Spleen (tissue), 11 donors: ENCODE data around the gene RHOB. TPM values are rescaled to one million over a fixed set of nuclear protein-coding genes. Genes with fewer than 3 reads are reported as not detected.

ENCODE experiments used
- DNase-seq: peaks from one replicate; pipeline ENCODE4 v3.0.0-alpha.2; 2020
- H3K27ac ChIP-seq, 8 donors: fragments of 200-600 bp; sonication (generic) in 7 of 8; 1 replicate in 4 of 8; 2 replicates in 4 of 8; pipeline versions ENCODE4 v1.5.0 to v1.8.0; 2016 to 2021; ENCODE audit warnings: inconsistent platforms in 4 of 8, mild to moderate bottlenecking in 4 of 8, moderate library complexity in 1 of 8
- H3K27me3 ChIP-seq, 7 donors: fragments of 200-600 bp; sonication (generic) in 6 of 7; replicated peaks in 1 of 7; 1 replicate in 4 of 7; 2 replicates in 3 of 7; pipeline versions ENCODE4 v1.5.0 to v1.8.0; 2016 to 2021; ENCODE audit warnings: inconsistent platforms in 3 of 7, mild to moderate bottlenecking in 1 of 7
- H3K36me3 ChIP-seq, 6 donors: fragments of 200-600 bp; sonication (generic) in 5 of 6; 1 replicate in 4 of 6; 2 replicates in 2 of 6; pipeline versions ENCODE4 v1.5.0 to v1.8.0; 2016 to 2021; ENCODE audit warnings: inconsistent platforms in 2 of 6
- H3K4me1 ChIP-seq, 6 donors: fragments of 200-600 bp; sonication (generic) in 5 of 6; 1 replicate in 3 of 6; 2 replicates in 3 of 6; pipeline versions ENCODE4 v1.5.0 to v1.8.0; 2016 to 2021; ENCODE audit warnings: inconsistent platforms in 3 of 6
- H3K4me3 ChIP-seq, 8 donors: fragments of 200-600 bp; sonication (generic) in 7 of 8; 1 replicate in 4 of 8; 2 replicates in 4 of 8; pipeline versions ENCODE4 v1.5.0 to v1.8.0; 2016 to 2021; ENCODE audit warnings: inconsistent platforms in 4 of 8, mild to moderate bottlenecking in 4 of 8, moderate library complexity in 2 of 8
- H3K9me3 ChIP-seq, 8 donors: fragments of 200-600 bp; sonication (generic) in 7 of 8; 1 replicate in 4 of 8; 2 replicates in 4 of 8; pipeline versions ENCODE4 v1.5.0 to v1.8.0; 2016 to 2021; ENCODE audit warnings: inconsistent platforms in 4 of 8
- POLR2A ChIP-seq, 3 donors: fragments of 450-650 bp; IDR thresholded peaks; one replicate each; pipeline ENCODE4 v1.5.1; 2017; ENCODE audit warnings: antibody characterized with exemption in 3 of 3, mild to moderate bottlenecking in 1 of 3
- POLR2AphosphoS5 ChIP-seq, 3 donors: sonication (generic); formaldehyde crosslinking; IDR thresholded peaks; one replicate each; pipeline ENCODE4 v1.5.1; 2017; ENCODE audit warnings: antibody characterized with exemption in 3 of 3
- WGBS, 5 donors: extraction: QIAGEN DNeasy Blood & Tissue Kit in 3 of 5; methylation state at CpG; one replicate each; pipeline versions ENCODE4 v1.1.5 to v1.1.7; 2013 to 2018; 5-methylcytosine and 5-hydroxymethylcytosine counted together
- intact Hi-C: fragments of 100-400 bp; cut with DNase I; formaldehyde crosslinking; loops from one replicate; pipeline ENCODE4 v1.15.0; 2023; ENCODE audit warnings: low total_unique reads
- polyA plus RNA-seq, 3 donors: library from polyadenylated mRNA; stranded (reverse); fragments of 200-250 nt; gene quantifications; one replicate each; pipeline ENCODE4 v1.2.1, GENCODE V29; 2013
- total RNA-seq, 7 donors: library from RNA; depleted of rRNA in 3 of 7; stranded (reverse); fragments of >200 nt in 3 of 7; fragmentation: NEBNext Ultra II Directional in 4 of 7; extraction: Animal tissue kit (Norgen Biotek cat#: 25700) in 4 of 7; gene quantifications; one replicate each; pipeline versions ENCODE4 v1.1.0 to v1.2.1, GENCODE V29; 2016 to 2021
- TF ChIP-seq, protein P1 (sequence below), 11 experiments: fragments of 200-600 bp in 7 of 11; fragments of 450-650 bp in 4 of 11; sonication (generic) in 4 of 11; IDR thresholded peaks in 8 of 11; conservative IDR thresholded peaks in 3 of 11; 1 replicate in 7 of 11; 2 replicates in 4 of 11; pipeline versions ENCODE4 v1.4.0 to v1.8.0; 2016 to 2021; ENCODE audit warnings: antibody characterized with exemption in 11 of 11, inconsistent platforms in 4 of 11, mild to moderate bottlenecking in 1 of 11
- donor health status: healthy with polysubstance abuse.
- donor health status: DM: no; HTN: no; CAD: no; lungs with moderate emphysema.
- donor health status: DM: no; HTN: no; CAD: no.
- donor health status: Bipolar disorder and iron deficiency.
- donor health status: healthy.
- donor health status: DM: no; HTN: no; CAD: no.
- donor health status: DM: yes; HTN: yes; CAD: no.

RHOB gene
- total and polyA plus RNA-seq, 10 donors: 32.6 to 309 (median 158) TPM

DNA sequence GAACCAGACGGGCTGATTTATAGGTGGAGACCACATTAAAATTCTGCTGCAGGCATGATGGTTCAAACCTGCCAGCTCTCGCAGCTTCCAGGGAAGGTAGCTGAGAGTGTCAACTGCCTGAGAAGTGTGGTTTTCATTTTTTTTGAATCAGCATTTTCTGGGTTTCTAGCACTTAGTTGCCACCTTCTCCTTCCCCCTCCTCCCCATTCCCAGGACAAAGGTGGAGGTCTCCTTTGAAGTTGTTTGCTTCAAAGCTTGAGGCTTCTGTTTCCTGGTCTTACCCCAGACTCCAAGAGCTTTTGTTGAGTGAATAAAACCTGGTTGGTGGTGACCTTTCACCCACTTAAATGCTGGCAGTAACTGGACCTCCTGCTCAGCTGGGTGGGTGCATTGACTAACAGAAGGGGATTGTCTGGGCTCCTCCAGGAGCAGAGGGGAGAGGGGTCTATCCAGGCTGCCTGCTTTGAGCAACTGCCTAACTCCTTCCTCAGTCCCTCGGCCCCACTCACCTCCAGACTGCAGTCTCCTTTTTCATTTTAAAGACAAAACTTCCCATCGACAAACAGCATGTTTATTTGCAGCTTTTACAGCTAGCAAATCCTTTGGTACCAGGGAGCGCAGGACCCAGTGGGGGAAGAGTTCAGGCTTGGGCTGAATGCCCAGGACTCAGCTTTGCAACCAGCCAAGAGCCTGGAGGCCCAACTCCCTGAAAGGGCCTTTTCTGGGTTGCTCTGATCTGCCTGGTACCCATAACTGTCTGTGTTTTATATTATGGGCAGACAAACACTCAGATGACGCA, 3.5 kb downstream of the RHOB start:
- Histone ChIP-seq H3K27me3 (peaks cover 0 to 23% (median 0%) of the 10 kb centered on the region in 7 donors), H3K9me3 (no peaks in the 10 kb centered on the region), H3K4me1 (peaks cover 0 to 42% (median 21%) of the 10 kb centered on the region in 6 donors), H3K27ac (peak overlapping the region in 7 of 8 donors; percentile 43 to 99 (median 97)), H3K4me3 (peak overlapping the region in 7 of 8 donors; percentile 59 to 85 (median 74)), H3K36me3 (peaks cover 0 to 18% (median 0%) of the 10 kb centered on the region in 6 donors)
- DNase-seq: peak; percentile 54
- 65 to 79% (median 75%) methylated on average over 6 of the region's 6 CpGs for WGBS, 5 donors
- intact Hi-C loops: no loop called here
- peak in 2 of 3 donors; percentile 68 to 71 for TF ChIP-seq POLR2AphosphoS5 (IDR thresholded peaks at IDR 0.05)
- peak in 1 of 3 donors; percentile 1 for TF ChIP-seq POLR2A (IDR thresholded peaks at IDR 0.05)
- TF ChIP-seq, protein P1, sequence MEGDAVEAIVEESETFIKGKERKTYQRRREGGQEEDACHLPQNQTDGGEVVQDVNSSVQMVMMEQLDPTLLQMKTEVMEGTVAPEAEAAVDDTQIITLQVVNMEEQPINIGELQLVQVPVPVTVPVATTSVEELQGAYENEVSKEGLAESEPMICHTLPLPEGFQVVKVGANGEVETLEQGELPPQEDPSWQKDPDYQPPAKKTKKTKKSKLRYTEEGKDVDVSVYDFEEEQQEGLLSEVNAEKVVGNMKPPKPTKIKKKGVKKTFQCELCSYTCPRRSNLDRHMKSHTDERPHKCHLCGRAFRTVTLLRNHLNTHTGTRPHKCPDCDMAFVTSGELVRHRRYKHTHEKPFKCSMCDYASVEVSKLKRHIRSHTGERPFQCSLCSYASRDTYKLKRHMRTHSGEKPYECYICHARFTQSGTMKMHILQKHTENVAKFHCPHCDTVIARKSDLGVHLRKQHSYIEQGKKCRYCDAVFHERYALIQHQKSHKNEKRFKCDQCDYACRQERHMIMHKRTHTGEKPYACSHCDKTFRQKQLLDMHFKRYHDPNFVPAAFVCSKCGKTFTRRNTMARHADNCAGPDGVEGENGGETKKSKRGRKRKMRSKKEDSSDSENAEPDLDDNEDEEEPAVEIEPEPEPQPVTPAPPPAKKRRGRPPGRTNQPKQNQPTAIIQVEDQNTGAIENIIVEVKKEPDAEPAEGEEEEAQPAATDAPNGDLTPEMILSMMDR (IDR thresholded peaks at IDR 0.05 in 8 of 11, conservative IDR thresholded peaks at IDR 0.05 in 3 of 11): no peak

DNA sequence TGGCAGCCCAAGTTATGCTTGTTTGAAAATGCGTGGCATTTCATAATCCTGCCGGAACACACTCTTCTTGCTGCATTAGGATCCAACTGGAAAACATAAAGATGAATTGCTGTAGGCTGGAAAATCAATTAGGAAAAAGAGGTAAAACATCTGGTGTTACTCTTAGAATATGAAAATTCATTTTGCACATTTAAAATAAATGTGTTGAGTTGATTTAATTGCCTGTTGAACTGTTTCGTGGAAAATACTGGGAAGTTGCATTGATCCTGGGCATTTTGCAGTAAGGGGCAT, 4.1 kb downstream of the RHOB start:
- intact Hi-C loops: no loop called here
- Histone ChIP-seq H3K9me3 (no peaks in the 10 kb centered on the region), H3K4me1 (peaks cover 0 to 39% (median 20%) of the 10 kb centered on the region in 6 donors), H3K4me3 (peak overlapping the region in 2 of 8 donors; percentile 65 to 81), H3K27me3 (peaks cover 0 to 20% (median 0%) of the 10 kb centered on the region in 7 donors), H3K36me3 (peaks cover 0 to 18% (median 0%) of the 10 kb centered on the region in 6 donors), H3K27ac (peak overlapping the region in 6 of 8 donors; percentile 66 to 99 (median 97))
- DNase-seq: no peak
- 70 to 84% (median 82%) methylated on average over 3 of the region's 3 CpGs for WGBS, 5 donors
- TF ChIP-seq POLR2AphosphoS5 (IDR thresholded peaks at IDR 0.05) (no peak), POLR2A (IDR thresholded peaks at IDR 0.05) (no peak)
- TF ChIP-seq, protein P1 (IDR thresholded peaks at IDR 0.05 in 8 of 11, conservative IDR thresholded peaks at IDR 0.05 in 3 of 11): no peak

- peaks cover 0 to 18% (median 0%) of the 10 kb centered on the region in 6 donors for H3K36me3 ChIP-seq
- peaks cover 0 to 16% (median 0%) of the 10 kb centered on the region in 7 donors for H3K27me3 ChIP-seq
- H3K4me3 ChIP-seq: no peak overlapping the region
- intact Hi-C loops: no loop called here
- peaks cover 0 to 35% (median 18%) of the 10 kb centered on the region in 6 donors for H3K4me1 ChIP-seq
- no peaks in the 10 kb centered on the region for H3K9me3 ChIP-seq
- TF ChIP-seq POLR2A (IDR thresholded peaks at IDR 0.05) (no peak), POLR2AphosphoS5 (IDR thresholded peaks at IDR 0.05) (peak in 1 of 3 donors; percentile 2)
- WGBS, 5 donors: 65 to 75% (median 72%) methylated on average over 4 of the region's 4 CpGs
- DNase-seq: no peak
- peak overlapping the region in 5 of 8 donors; percentile 66 to 99 (median 97) for H3K27ac ChIP-seq
These were observed 4.5 kb downstream of the RHOB start for GRCh38 chr2:20451341-20451740.

GRCh38 chr2:20451761-20452499, 5.1 kb downstream of the RHOB start:
- H3K27me3 ChIP-seq: peaks cover 0 to 16% (median 0%) of the 10 kb centered on the region in 7 donors
- no peak overlapping the region for H3K4me3 ChIP-seq
- WGBS, 5 donors: 83 to 88% (median 87%) methylated on average over 7 of the region's 7 CpGs
- TF ChIP-seq POLR2A (IDR thresholded peaks at IDR 0.05) (no peak), POLR2AphosphoS5 (IDR thresholded peaks at IDR 0.05) (peak in 2 of 3 donors; percentile 22 to 28)
- H3K36me3 ChIP-seq: peaks cover 0 to 18% (median 0%) of the 10 kb centered on the region in 6 donors
- peak; percentile 12 for DNase-seq
- peak overlapping the region in 4 of 8 donors; percentile 93 to 99 (median 98) for H3K27ac ChIP-seq
- H3K9me3 ChIP-seq: no peaks in the 10 kb centered on the region
- peaks cover 0 to 32% (median 18%) of the 10 kb centered on the region in 6 donors for H3K4me1 ChIP-seq
- intact Hi-C loops: no loop called here
